SK-N-SH treated with all-trans-retinoic acid at 6 μM for 48 hours (cell line): Measurements from ENCODE around the gene SRPRA.

ENCODE experiments used
- PPARA ChIP-seq: fragments of 250-450 bp; sonication (Bioruptor Pico); IDR thresholded peaks from 2 replicates; pipeline ENCODE4 v1.5.0; 2020; ENCODE audit warnings: mild to moderate bottlenecking, borderline replicate concordance
- ZFP3 ChIP-seq: fragments of 250-450 bp; sonication (Bioruptor Pico); IDR thresholded peaks from 2 replicates; pipeline ENCODE4 v1.5.0; 2020; ENCODE audit warnings: mild to moderate bottlenecking, moderate library complexity
- ZFP30 ChIP-seq: fragments of 450-650 bp; formaldehyde crosslinking; IDR thresholded peaks from 2 replicates; pipeline ENCODE4 v1.5.0; 2022; ENCODE audit warnings: mild to moderate bottlenecking, moderate library complexity
- ZNF8 ChIP-seq: fragments of 450-650 bp; formaldehyde crosslinking; IDR thresholded peaks from 2 replicates; pipeline ENCODE4 v1.5.0; 2020; ENCODE audit warnings: mild to moderate bottlenecking, moderate library complexity
- TF ChIP-seq, protein P1 (sequence below): fragments of 250-450 bp; sonication (Bioruptor Pico); IDR thresholded peaks from 2 replicates; pipeline ENCODE4 v1.8.0; 2020; ENCODE audit warnings: mild to moderate bottlenecking, moderate library complexity, borderline replicate concordance
- TF ChIP-seq, protein P2 (sequence below): fragments of 250-450 bp; sonication (Bioruptor Pico); IDR thresholded peaks from 2 replicates; pipeline ENCODE4 v1.5.0; 2020; ENCODE audit warnings: mild to moderate bottlenecking, moderate library complexity

DNA sequence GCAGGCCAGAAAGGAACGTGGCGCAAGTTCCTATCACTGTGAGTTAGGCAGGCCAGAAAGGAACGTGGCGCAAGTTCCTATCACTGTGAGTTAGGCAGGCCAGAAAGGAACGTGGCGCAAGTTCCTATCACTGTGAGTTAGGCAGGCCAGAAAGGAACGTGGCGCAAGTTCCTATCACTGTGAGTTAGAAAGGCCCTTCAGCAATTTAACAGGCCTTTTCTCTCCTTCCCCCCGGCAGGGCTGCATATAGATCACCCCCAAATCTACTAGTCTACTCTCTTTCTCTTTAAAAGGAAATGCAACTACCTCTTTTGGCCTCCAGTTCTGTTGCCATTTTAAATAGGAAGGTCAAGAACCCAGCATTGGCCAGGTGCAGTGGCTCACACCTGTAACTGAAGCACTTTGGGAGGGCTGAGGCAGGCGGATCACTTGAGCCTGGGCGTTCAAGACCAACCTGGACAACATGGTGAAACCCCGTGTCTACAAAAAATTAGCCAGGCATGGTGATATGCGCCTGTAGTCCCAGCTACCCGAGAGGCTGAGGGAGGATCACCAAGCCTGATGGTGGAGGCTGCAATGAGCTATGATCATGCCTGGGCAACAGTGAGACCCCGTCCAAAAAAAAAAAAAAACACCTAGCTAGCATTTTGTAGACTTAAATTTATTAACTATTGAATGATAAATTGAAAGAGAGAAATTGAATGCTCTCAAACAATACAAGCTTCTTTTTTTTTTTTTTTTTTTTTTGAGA, 42.2 kb downstream of the SRPRA start:
- TF ChIP-seq ZFP3, result no peak
- no peak for TF ChIP-seq ZFP30 (CRISPR knock-in tag)
- TF ChIP-seq, protein P1, sequence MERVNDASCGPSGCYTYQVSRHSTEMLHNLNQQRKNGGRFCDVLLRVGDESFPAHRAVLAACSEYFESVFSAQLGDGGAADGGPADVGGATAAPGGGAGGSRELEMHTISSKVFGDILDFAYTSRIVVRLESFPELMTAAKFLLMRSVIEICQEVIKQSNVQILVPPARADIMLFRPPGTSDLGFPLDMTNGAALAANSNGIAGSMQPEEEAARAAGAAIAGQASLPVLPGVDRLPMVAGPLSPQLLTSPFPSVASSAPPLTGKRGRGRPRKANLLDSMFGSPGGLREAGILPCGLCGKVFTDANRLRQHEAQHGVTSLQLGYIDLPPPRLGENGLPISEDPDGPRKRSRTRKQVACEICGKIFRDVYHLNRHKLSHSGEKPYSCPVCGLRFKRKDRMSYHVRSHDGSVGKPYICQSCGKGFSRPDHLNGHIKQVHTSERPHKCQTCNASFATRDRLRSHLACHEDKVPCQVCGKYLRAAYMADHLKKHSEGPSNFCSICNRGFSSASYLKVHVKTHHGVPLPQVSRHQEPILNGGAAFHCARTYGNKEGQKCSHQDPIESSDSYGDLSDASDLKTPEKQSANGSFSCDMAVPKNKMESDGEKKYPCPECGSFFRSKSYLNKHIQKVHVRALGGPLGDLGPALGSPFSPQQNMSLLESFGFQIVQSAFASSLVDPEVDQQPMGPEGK (CRISPR knock-in tag), result no peak
- no peak for TF ChIP-seq PPARA (CRISPR knock-in tag)
- TF ChIP-seq, protein P2, sequence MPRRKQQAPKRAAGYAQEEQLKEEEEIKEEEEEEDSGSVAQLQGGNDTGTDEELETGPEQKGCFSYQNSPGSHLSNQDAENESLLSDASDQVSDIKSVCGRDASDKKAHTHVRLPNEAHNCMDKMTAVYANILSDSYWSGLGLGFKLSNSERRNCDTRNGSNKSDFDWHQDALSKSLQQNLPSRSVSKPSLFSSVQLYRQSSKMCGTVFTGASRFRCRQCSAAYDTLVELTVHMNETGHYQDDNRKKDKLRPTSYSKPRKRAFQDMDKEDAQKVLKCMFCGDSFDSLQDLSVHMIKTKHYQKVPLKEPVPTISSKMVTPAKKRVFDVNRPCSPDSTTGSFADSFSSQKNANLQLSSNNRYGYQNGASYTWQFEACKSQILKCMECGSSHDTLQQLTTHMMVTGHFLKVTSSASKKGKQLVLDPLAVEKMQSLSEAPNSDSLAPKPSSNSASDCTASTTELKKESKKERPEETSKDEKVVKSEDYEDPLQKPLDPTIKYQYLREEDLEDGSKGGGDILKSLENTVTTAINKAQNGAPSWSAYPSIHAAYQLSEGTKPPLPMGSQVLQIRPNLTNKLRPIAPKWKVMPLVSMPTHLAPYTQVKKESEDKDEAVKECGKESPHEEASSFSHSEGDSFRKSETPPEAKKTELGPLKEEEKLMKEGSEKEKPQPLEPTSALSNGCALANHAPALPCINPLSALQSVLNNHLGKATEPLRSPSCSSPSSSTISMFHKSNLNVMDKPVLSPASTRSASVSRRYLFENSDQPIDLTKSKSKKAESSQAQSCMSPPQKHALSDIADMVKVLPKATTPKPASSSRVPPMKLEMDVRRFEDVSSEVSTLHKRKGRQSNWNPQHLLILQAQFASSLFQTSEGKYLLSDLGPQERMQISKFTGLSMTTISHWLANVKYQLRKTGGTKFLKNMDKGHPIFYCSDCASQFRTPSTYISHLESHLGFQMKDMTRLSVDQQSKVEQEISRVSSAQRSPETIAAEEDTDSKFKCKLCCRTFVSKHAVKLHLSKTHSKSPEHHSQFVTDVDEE (CRISPR knock-in tag), result no peak
- TF ChIP-seq ZNF8, result no peak
